CD4-positive, alpha-beta memory T cell (primary cell): ENCODE results near the gene C19orf25. TPM values are rescaled to one million over a fixed set of nuclear protein-coding genes. Genes with fewer than 3 reads are reported as not detected.

Experiments used
- CTCF ChIA-PET: fragments of 350-600 bp; sonication (Branson Sonifier 250); formaldehyde crosslinking; loops from one replicate; lab custom pipeline; 2021; ENCODE audit warnings: inconsistent platforms; ENCODE audit not compliant: partially characterized antibody; lab: Charles Lee
- POLR2A ChIA-PET: fragments of 350-600 bp; sonication (Branson Sonifier 250); formaldehyde crosslinking; loops from one replicate; lab custom pipeline; 2021; ENCODE audit not compliant: partially characterized antibody; lab: Charles Lee
- DNase-seq, 5 donors: peaks; one replicate each; pipeline versions ENCODE4 v3.0.0 to v3.0.0-alpha.2; 2020 to 2022; ENCODE audit warnings: mixed read lengths in 1 of 5
- H3K27ac ChIP-seq: one replicate; pipeline ENCODE4 v1.7.0; 2013; ENCODE audit warnings: low read depth, low read length
- H3K27me3 ChIP-seq: 2 replicates; pipeline ENCODE4 v1.7.0; 2013; ENCODE audit warnings: mild to moderate bottlenecking, low read length, moderate library complexity; ENCODE audit not compliant: insufficient read depth
- H3K36me3 ChIP-seq: 2 replicates; pipeline ENCODE4 v1.7.0; 2013; ENCODE audit warnings: mild to moderate bottlenecking, low read length, moderate library complexity; ENCODE audit not compliant: insufficient read depth
- H3K4me1 ChIP-seq: 2 replicates; pipeline ENCODE4 v1.7.0; 2013; ENCODE audit warnings: mild to moderate bottlenecking, low read length, moderate library complexity; ENCODE audit not compliant: insufficient read depth
- H3K4me3 ChIP-seq, 2 donors: one replicate each; pipeline ENCODE4 v1.7.0; 2013; ENCODE audit warnings: low read length in 2 of 2, mild to moderate bottlenecking in 1 of 2
- H3K9me3 ChIP-seq, 2 donors: one replicate each; pipeline ENCODE4 v1.7.0; 2013; ENCODE audit warnings: low read length in 2 of 2, control low read depth in 1 of 2; ENCODE audit not compliant: control insufficient read depth in 1 of 2
- H3K27ac Mint-ChIP-seq, 7 donors: one replicate each; pipeline ENCODE4 v1.8.0; 2020 to 2021; ENCODE audit warnings: mixed read lengths in 7 of 7, mild to moderate bottlenecking in 6 of 7, inconsistent platforms in 3 of 7, moderate library complexity in 3 of 7
- H3K27me3 Mint-ChIP-seq, 2 donors: one replicate each; pipeline ENCODE4 v1.8.0; 2020 to 2021; ENCODE audit warnings: mixed read lengths in 2 of 2
- H3K36me3 Mint-ChIP-seq, 2 donors: one replicate each; pipeline ENCODE4 v1.8.0; 2020 to 2021; ENCODE audit warnings: mixed read lengths in 2 of 2, inconsistent platforms in 1 of 2, mild to moderate bottlenecking in 1 of 2
- H3K4me1 Mint-ChIP-seq, 4 donors: one replicate each; pipeline ENCODE4 v1.8.0; 2020 to 2021; ENCODE audit warnings: mixed read lengths in 4 of 4, mild to moderate bottlenecking in 1 of 4
- H3K4me3 Mint-ChIP-seq, 8 donors: one replicate each; pipeline ENCODE4 v1.8.0; 2020 to 2021; ENCODE audit warnings: mixed read lengths in 8 of 8, mild to moderate bottlenecking in 7 of 8, moderate library complexity in 6 of 8, inconsistent platforms in 3 of 8
- H3K9me3 Mint-ChIP-seq, 8 donors: one replicate each; pipeline ENCODE4 v1.8.0; 2020 to 2021; ENCODE audit warnings: mixed read lengths in 8 of 8, mild to moderate bottlenecking in 5 of 8, inconsistent platforms in 3 of 8, moderate library complexity in 1 of 8
- intact Hi-C: fragments of 100-400 bp; cut with micrococcal nuclease; formaldehyde crosslinking; loops from one replicate; pipeline ENCODE4 v1.15.1; 2023
- polyA plus RNA-seq, 2 donors: library from polyadenylated mRNA; unstranded; fragments of 300-500 nt; fragmentation: Illumina TruSeq; gene quantifications; one replicate each; pipeline ENCODE4 v1.2.3, GENCODE V29; 2021
- total RNA-seq, 2 experiments: library from RNA; stranded (reverse); gene quantifications; one replicate each; pipeline ENCODE4 v1.2.3, GENCODE V29; 2021

C19orf25 gene
- total and polyA plus RNA-seq, 4 experiments from 2014 or later, result 41.5 to 79.8 (median 58.8) TPM

DNA sequence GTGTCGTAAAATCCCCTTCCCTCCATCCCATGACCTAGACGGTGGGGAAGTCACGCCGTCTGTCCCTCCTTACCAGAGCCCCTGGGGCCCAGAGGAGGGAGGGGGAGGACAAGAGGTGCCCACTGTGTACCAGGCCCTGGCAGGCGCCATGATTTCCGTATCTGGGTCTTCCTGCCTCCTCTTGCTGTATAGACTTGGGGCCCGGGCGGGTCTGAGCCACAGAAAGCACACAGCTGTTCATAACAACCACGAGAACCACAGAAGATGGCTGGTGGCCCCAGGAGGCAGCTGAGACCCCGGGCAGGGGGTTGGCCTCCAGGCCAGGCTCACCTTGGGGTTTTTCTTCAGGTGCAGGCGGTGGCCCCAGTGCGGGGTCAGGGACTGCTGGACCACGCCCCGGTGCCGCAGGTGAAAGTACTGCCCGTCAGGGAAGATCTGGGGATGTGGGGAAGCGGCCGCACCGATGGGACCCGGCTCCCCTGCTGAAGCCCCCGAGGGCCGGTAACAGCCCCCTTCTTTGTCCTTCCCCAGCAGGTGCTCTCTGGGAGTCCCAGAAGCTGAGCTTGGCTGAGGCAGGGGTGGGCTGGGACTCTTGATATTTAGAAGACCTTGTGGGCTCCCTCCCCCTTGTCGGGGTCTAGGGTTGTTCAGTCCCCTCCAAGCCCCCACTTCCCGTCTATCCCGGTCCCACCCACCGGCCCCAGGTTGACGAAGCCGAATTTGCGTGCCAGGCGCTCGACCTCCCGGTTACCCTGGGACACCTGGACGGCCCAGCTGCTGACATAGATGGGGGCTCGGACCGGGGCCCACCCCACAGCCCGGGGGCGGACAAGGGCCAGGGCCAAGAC is 10.7 kb upstream of the C19orf25 start:
- H3K9me3 ChIP-seq, result no peaks in the 10 kb centered on the region
- POLR2A ChIA-PET, result interaction anchor here (0.8 to 2.5 kb wide), 8 partner anchors 10 to 220 kb away, joined by 3 to 13 read pairs (median 4); partner anchors contain the start of genes C19orf25, CIRBP and TCF3
- peaks cover 15% of the 10 kb centered on the region for H3K4me1 ChIP-seq
- Mint-ChIP-seq H3K36me3 (peaks cover 0 to 3% of the 10 kb centered on the region in 2 donors), H3K4me3 (peak overlapping the region; percentile 42 to 90 (median 56)), H3K27ac (peak overlapping the region in 4 of 7 donors; percentile 30 to 96 (median 64)), H3K27me3 (peaks cover 0 to 3% of the 10 kb centered on the region in 2 donors), H3K4me1 (peaks cover 3 to 18% (median 10%) of the 10 kb centered on the region in 4 donors), H3K9me3 (peaks cover 0 to 1% (median 0%) of the 10 kb centered on the region in 8 donors)
- CTCF ChIA-PET, result interaction anchor here (1.3 kb wide), 1 partner anchor 14 kb away, joined by 4 read pairs; no protein-coding TSS in a partner anchor
- H3K27ac ChIP-seq, result peak overlapping the region; percentile 51
- peak overlapping the region; percentile 34 to 58 for H3K4me3 ChIP-seq
- no peaks in the 10 kb centered on the region for H3K36me3 ChIP-seq
- intact Hi-C loops, result loop anchor here (1.0 to 2.0 kb wide), 5 partner anchors 10 to 214 kb away; partner anchors contain the start of genes C19orf25, FAM174C and TCF3
- no peaks in the 10 kb centered on the region for H3K27me3 ChIP-seq
- peak in 1 of 5 donors; percentile 29 for DNase-seq

DNA sequence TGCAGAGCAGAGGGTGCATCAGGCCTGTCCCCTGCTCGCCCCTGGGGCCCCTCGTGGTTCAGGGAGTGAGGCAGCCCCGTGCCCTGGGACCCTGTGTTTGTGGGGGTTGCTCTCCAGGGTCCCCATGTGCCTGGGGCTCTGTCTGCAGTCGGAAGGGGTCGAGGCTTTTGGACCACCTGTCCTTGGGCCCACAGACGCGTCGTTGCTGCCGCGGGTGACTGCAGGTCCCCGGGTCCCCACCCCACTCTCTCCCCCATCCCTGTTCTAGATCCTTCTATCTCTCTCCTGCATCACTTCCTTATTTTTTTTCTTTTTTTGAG is 9.2 kb upstream of the C19orf25 start:
- intact Hi-C loops, result no loop called here
- Histone ChIP-seq H3K27ac (no peak overlapping the region), H3K27me3 (no peaks in the 10 kb centered on the region), H3K4me3 (no peak overlapping the region), H3K4me1 (peaks cover 15% of the 10 kb centered on the region), H3K9me3 (no peaks in the 10 kb centered on the region), H3K36me3 (no peaks in the 10 kb centered on the region)
- Mint-ChIP-seq H3K27me3 (peaks cover 0 to 3% of the 10 kb centered on the region in 2 donors), H3K4me3 (no peak overlapping the region), H3K27ac (peak overlapping the region in 1 of 7 donors; percentile 32), H3K4me1 (peaks cover 3 to 18% (median 10%) of the 10 kb centered on the region in 4 donors), H3K36me3 (peaks cover 0 to 3% of the 10 kb centered on the region in 2 donors), H3K9me3 (peaks cover 0 to 1% (median 0%) of the 10 kb centered on the region in 8 donors)
- ChIA-PET POLR2A (interaction anchor here (1.6 kb wide), 1 partner anchor 20 kb away, joined by 3 read pairs; no protein-coding TSS in a partner anchor), CTCF (interaction anchor here (0.5 kb wide), 1 partner anchor 47 kb away, joined by 3 read pairs; no protein-coding TSS in a partner anchor)
- peak in 1 of 5 donors; percentile 27 for DNase-seq

DNA sequence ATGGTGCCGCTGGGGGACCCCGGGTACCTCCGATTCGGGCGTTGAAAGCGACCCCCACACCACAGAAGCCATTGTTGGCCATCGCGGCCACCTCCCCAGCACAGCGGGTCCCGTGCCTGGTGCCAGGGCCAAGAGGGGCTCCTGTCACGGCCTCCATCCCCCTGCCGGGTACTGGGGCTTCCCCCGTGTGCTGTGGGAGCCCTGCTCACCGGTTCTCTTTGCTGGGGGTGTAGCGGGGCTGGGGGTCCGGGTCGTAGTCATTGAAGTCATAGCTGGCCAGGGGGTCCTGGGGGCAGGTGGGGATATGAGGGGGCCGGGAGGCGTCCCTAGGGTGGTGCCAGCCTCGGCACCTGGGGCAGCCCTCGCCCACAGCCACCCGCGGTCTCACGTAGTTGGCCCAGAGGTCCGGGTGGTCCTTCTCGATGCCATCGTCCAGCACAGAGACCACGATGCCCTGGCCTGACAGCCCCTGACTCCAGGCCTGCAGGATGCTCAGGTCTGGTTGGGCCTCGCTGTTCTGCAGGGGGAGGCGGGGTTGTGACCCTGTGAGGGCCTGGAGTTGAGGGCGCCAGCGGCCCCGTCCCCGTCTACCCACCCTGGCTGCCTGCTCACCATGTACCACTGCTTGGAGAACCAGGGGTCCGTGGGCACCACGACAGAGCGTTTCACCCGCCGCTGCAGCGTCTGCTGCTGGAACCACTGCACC is 8.7 kb upstream of the C19orf25 start:
- Histone ChIP-seq H3K4me3 (no peak overlapping the region), H3K36me3 (no peaks in the 10 kb centered on the region), H3K27me3 (no peaks in the 10 kb centered on the region), H3K9me3 (no peaks in the 10 kb centered on the region), H3K4me1 (peaks cover 15% of the 10 kb centered on the region), H3K27ac (no peak overlapping the region)
- CTCF ChIA-PET, result interaction anchor here (0.5 kb wide), 1 partner anchor 46 kb away, joined by 3 read pairs; no protein-coding TSS in a partner anchor
- Mint-ChIP-seq H3K4me3 (no peak overlapping the region), H3K9me3 (peaks cover 0 to 1% (median 0%) of the 10 kb centered on the region in 8 donors), H3K4me1 (peaks cover 3 to 18% (median 10%) of the 10 kb centered on the region in 4 donors), H3K27me3 (peaks cover 0 to 3% of the 10 kb centered on the region in 2 donors), H3K36me3 (peaks cover 0 to 3% of the 10 kb centered on the region in 2 donors), H3K27ac (no peak overlapping the region)
- POLR2A ChIA-PET, result interaction anchor here (1.6 kb wide), 1 partner anchor 19 kb away, joined by 3 read pairs; no protein-coding TSS in a partner anchor
- intact Hi-C loops, result no loop called here
- DNase-seq, result peak in 1 of 5 donors; percentile 22

GRCh38 chr19:1486720-1487575 is 7.9 kb upstream of the C19orf25 start:
- H3K27ac Mint-ChIP-seq, result no peak overlapping the region
- POLR2A ChIA-PET, result interaction anchor here (1.6 kb wide), 1 partner anchor 18 kb away, joined by 3 read pairs; no protein-coding TSS in a partner anchor
- no peak overlapping the region for H3K27ac ChIP-seq
- no peak overlapping the region for H3K4me3 Mint-ChIP-seq
- peaks cover 15% of the 10 kb centered on the region for H3K4me1 ChIP-seq
- CTCF ChIA-PET, result no interaction called here
- H3K9me3 Mint-ChIP-seq, result peaks cover 0 to 1% (median 0%) of the 10 kb centered on the region in 8 donors
- H3K9me3 ChIP-seq, result no peaks in the 10 kb centered on the region
- no peak overlapping the region for H3K4me3 ChIP-seq
- DNase-seq, result peak in 1 of 5 donors; percentile 16
- H3K36me3 ChIP-seq, result no peaks in the 10 kb centered on the region
- H3K27me3 Mint-ChIP-seq, result peaks cover 0 to 3% of the 10 kb centered on the region in 2 donors
- intact Hi-C loops, result no loop called here
- peaks cover 0 to 3% of the 10 kb centered on the region in 2 donors for H3K36me3 Mint-ChIP-seq
- no peaks in the 10 kb centered on the region for H3K27me3 ChIP-seq
- peaks cover 3 to 17% (median 10%) of the 10 kb centered on the region in 4 donors for H3K4me1 Mint-ChIP-seq

- DNase-seq, result no peak
- no peaks in the 10 kb centered on the region for H3K27me3 Mint-ChIP-seq
- POLR2A ChIA-PET, result no interaction called here
- H3K4me1 ChIP-seq, result no peaks in the 10 kb centered on the region
- H3K9me3 ChIP-seq, result no peaks in the 10 kb centered on the region
- intact Hi-C loops, result no loop called here
- H3K27ac Mint-ChIP-seq, result no peak overlapping the region
- CTCF ChIA-PET, result no interaction called here
- no peak overlapping the region for H3K4me3 ChIP-seq
- H3K4me3 Mint-ChIP-seq, result no peak overlapping the region
- no peaks in the 10 kb centered on the region for H3K27me3 ChIP-seq
- H3K9me3 Mint-ChIP-seq, result no peaks in the 10 kb centered on the region
- H3K36me3 Mint-ChIP-seq, result peaks cover 2% of the 10 kb centered on the region in 2 donors
- H3K27ac ChIP-seq, result no peak overlapping the region
- peaks cover 3 to 7% (median 4%) of the 10 kb centered on the region in 4 donors for H3K4me1 Mint-ChIP-seq
- no peaks in the 10 kb centered on the region for H3K36me3 ChIP-seq
Measured at GRCh38 chr19:1483979-1484428, 5.0 kb upstream of the C19orf25 start.

- Histone ChIP-seq H3K4me1 (peaks cover 3% of the 10 kb centered on the region), H3K4me3 (no peak overlapping the region), H3K9me3 (no peaks in the 10 kb centered on the region), H3K36me3 (no peaks in the 10 kb centered on the region), H3K27me3 (no peaks in the 10 kb centered on the region), H3K27ac (no peak overlapping the region)
- Mint-ChIP-seq H3K9me3 (no peaks in the 10 kb centered on the region), H3K27ac (no peak overlapping the region), H3K27me3 (no peaks in the 10 kb centered on the region), H3K4me1 (peaks cover 4 to 10% (median 5%) of the 10 kb centered on the region in 4 donors), H3K4me3 (no peak overlapping the region), H3K36me3 (peaks cover 4% of the 10 kb centered on the region in 2 donors)
- DNase-seq, result peak in 1 of 5 donors; percentile 13
- ChIA-PET CTCF (no interaction called here), POLR2A (no interaction called here)
- intact Hi-C loops, result no loop called here
Measured at GRCh38 chr19:1483131-1483978, 4.3 kb upstream of the C19orf25 start.
